Naive thymus-derived CD4-positive, alpha-beta T cell (primary cell): ENCODE data around the gene SMCO4. TPM values are rescaled to one million over a fixed set of nuclear protein-coding genes. Genes with fewer than 3 reads are reported as not detected.

Source experiments
- ATAC-seq: fragments of 150-1000 bp; cut with Tn5 transposase; 2 replicates; pipeline ENCODE4 v1.10.0; 2021; ENCODE audit warnings: mild to moderate bottlenecking, moderate library complexity
- CTCF ChIA-PET: fragments of 350-600 bp; sonication (Branson Sonifier 250); formaldehyde crosslinking; loops from one replicate; lab custom pipeline; 2021; ENCODE audit warnings: antibody characterized with exemption; lab: Charles Lee
- POLR2A ChIA-PET: fragments of 350-600 bp; sonication (Branson Sonifier 250); formaldehyde crosslinking; loops from one replicate; lab custom pipeline; 2021; ENCODE audit warnings: antibody characterized with exemption, inconsistent platforms; lab: Charles Lee
- DNase-seq, 9 donors: peaks; one replicate each; pipeline versions ENCODE4 v3.0.0 to v3.0.0-alpha.2; 2020 to 2022; ENCODE audit warnings: mixed read lengths in 1 of 9
- H3K27ac ChIP-seq: one replicate; pipeline ENCODE4 v1.7.0; 2013; ENCODE audit warnings: mild to moderate bottlenecking, low read depth, low read length, moderate library complexity
- H3K27me3 ChIP-seq, 2 donors: one replicate each; pipeline ENCODE4 v1.7.0; 2013; ENCODE audit warnings: low read length in 2 of 2, mild to moderate bottlenecking in 2 of 2, moderate library complexity in 2 of 2; ENCODE audit not compliant: control insufficient read depth in 2 of 2, insufficient read depth in 2 of 2
- H3K36me3 ChIP-seq, 3 experiments: 1 replicate in 2 of 3; 2 replicates in 1 of 3; pipeline ENCODE4 v1.7.0; 2013; ENCODE audit warnings: low read length in 3 of 3, mild to moderate bottlenecking in 3 of 3, moderate library complexity in 1 of 3; ENCODE audit not compliant: insufficient read depth in 3 of 3, control insufficient read depth in 2 of 3
- H3K4me1 ChIP-seq, 2 donors: one replicate each; pipeline ENCODE4 v1.7.0; 2013; ENCODE audit warnings: low read length in 2 of 2, mild to moderate bottlenecking in 2 of 2, moderate library complexity in 1 of 2; ENCODE audit not compliant: control insufficient read depth in 2 of 2, insufficient read depth in 2 of 2
- H3K4me3 ChIP-seq: 2 replicates; pipeline ENCODE4 v1.7.0; 2013; ENCODE audit warnings: mild to moderate bottlenecking, low read length
- H3K9me3 ChIP-seq, 3 experiments: 1 replicate in 2 of 3; 2 replicates in 1 of 3; pipeline ENCODE4 v1.7.0; 2013; ENCODE audit warnings: low read length in 3 of 3; ENCODE audit not compliant: control insufficient read depth in 2 of 3
- H3K27ac Mint-ChIP-seq, 9 donors: one replicate each; pipeline ENCODE4 v1.8.0; 2020 to 2022; ENCODE audit warnings: mixed read lengths in 9 of 9, mild to moderate bottlenecking in 8 of 9, moderate library complexity in 5 of 9, inconsistent platforms in 2 of 9
- H3K27me3 Mint-ChIP-seq, 5 donors: one replicate each; pipeline ENCODE4 v1.8.0; 2021 to 2022; ENCODE audit warnings: mixed read lengths in 5 of 5, mild to moderate bottlenecking in 1 of 5
- H3K36me3 Mint-ChIP-seq, 5 donors: one replicate each; pipeline ENCODE4 v1.8.0; 2020 to 2022; ENCODE audit warnings: mixed read lengths in 5 of 5, mild to moderate bottlenecking in 3 of 5, inconsistent platforms in 1 of 5
- H3K4me1 Mint-ChIP-seq, 7 donors: one replicate each; pipeline ENCODE4 v1.8.0; 2020 to 2022; ENCODE audit warnings: mixed read lengths in 7 of 7, mild to moderate bottlenecking in 3 of 7, inconsistent platforms in 1 of 7
- H3K4me3 Mint-ChIP-seq, 10 donors: one replicate each; pipeline ENCODE4 v1.8.0; 2020 to 2022; ENCODE audit warnings: mild to moderate bottlenecking in 10 of 10, mixed read lengths in 10 of 10, moderate library complexity in 6 of 10, inconsistent platforms in 2 of 10
- H3K9me3 Mint-ChIP-seq, 11 donors: one replicate each; pipeline ENCODE4 v1.8.0; 2020 to 2022; ENCODE audit warnings: mixed read lengths in 11 of 11, mild to moderate bottlenecking in 4 of 11, inconsistent platforms in 1 of 11, moderate library complexity in 1 of 11
- intact Hi-C, 2 donors: fragments of 100-400 bp; cut with micrococcal nuclease; formaldehyde crosslinking; loops; one replicate each; pipeline ENCODE4 v1.15.1; 2023
- polyA plus RNA-seq, 2 donors: library from polyadenylated mRNA; unstranded; fragments of 300-500 nt; fragmentation: Illumina TruSeq; gene quantifications; one replicate each; pipeline ENCODE4 v1.2.3, GENCODE V29; 2021
- total RNA-seq, 6 experiments: library from RNA in 5 of 6; stranded (reverse) in 5 of 6; gene quantifications; 1 replicate in 5 of 6; 2 replicates in 1 of 6; pipeline ENCODE4 v1.2.3 and lab custom pipeline; 2021 to 2026

SMCO4 gene
- total and polyA plus RNA-seq, 7 experiments from 2014 or later: 0.97 to 34.7 (median 3.9) TPM

DNA sequence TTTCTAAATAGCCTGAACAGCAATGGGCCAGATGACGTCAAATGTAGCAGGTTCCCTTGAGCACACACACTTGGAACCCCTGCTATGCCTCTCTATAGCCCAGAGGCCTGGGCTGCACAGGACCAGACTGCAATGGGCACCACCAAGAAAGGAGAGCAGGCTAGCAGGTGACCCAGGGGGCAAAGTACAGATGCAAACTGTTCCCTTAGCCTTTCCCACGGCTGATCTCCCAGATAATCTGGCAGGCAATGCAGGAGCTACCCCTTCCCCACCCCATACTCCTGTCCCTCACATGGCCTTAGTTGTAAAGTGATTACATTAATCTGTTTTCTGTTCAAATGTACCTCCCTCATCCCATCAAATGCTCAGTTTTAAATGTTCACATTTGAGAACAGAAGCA is 41.3 kb downstream of the SMCO4 start:
- ATAC-seq (no peak), DNase-seq (no peak)
- H3K9me3 ChIP-seq: no peaks in the 10 kb centered on the region
- Mint-ChIP-seq H3K4me3 (no peak overlapping the region), H3K27me3 (no peaks in the 10 kb centered on the region), H3K27ac (no peak overlapping the region), H3K4me1 (peaks cover 0 to 13% (median 0%) of the 10 kb centered on the region in 7 donors), H3K9me3 (peaks cover 0 to 5% (median 0%) of the 10 kb centered on the region in 11 donors), H3K36me3 (peaks cover 0 to 18% (median 4%) of the 10 kb centered on the region in 5 donors)
- ChIA-PET POLR2A (no interaction called here), CTCF (no interaction called here)
- H3K4me3 ChIP-seq: no peak overlapping the region
- H3K4me1 ChIP-seq: no peaks in the 10 kb centered on the region
- H3K27ac ChIP-seq: no peak overlapping the region
- H3K27me3 ChIP-seq: no peaks in the 10 kb centered on the region
- no peaks in the 10 kb centered on the region for H3K36me3 ChIP-seq
- intact Hi-C loops: no loop called here

DNA sequence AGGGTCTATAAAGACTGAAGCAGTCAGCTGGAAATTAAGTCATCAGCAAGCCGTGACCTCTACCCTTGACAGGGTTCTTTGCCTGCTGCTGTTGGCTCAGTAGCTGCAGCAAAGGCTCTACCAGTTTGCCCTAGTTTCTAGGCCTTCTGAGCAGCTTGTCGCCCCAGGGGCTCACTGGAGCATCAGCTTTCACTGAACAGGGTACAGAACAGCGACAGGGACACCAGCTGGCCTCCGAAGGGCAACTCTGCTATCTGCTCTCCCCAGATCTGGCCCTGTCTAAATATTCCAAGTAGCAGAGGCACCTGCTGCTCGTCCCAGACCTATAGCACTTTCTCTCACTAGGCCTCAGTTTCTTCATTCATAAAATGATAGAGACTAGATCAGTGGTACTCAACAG is 42.4 kb downstream of the SMCO4 start:
- H3K36me3 Mint-ChIP-seq: peaks cover 0 to 15% (median under 1%) of the 10 kb centered on the region in 5 donors

DNA sequence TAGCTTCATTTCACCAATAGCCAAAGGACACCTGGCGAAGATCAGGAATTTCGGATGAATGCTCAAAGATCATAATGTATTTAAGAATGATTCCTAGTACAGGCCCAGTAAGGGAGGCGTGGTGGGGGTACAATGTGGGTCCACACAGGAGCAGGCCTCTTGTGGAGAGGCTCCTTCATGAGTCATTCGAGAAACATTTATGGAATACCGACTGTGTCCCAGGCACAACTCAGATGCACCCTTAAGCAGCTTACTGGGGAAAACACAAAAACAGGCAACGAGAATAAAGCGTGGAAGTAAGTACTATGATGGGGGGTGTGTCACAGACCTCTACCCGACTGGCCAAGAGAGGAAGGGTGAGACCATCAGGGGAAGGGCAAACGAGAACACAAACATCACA is 44.5 kb downstream of the SMCO4 start:
- peaks cover 0 to 9% (median 0%) of the 10 kb centered on the region in 5 donors for H3K36me3 Mint-ChIP-seq
- Histone ChIP-seq H3K4me1 (no peaks in the 10 kb centered on the region), H3K27me3 (no peaks in the 10 kb centered on the region)

More for the DNA sequence above, 42.4 kb downstream of the SMCO4 start:
- no peaks in the 10 kb centered on the region for H3K36me3 ChIP-seq
- H3K27ac ChIP-seq: no peak overlapping the region
- Mint-ChIP-seq H3K27me3 (no peaks in the 10 kb centered on the region), H3K9me3 (peaks cover 0 to 5% (median 0%) of the 10 kb centered on the region in 11 donors), H3K4me1 (peaks cover 0 to 13% (median 0%) of the 10 kb centered on the region in 7 donors), H3K27ac (no peak overlapping the region), H3K4me3 (no peak overlapping the region)
- H3K9me3 ChIP-seq: no peaks in the 10 kb centered on the region
- POLR2A ChIA-PET: no interaction called here
- DNase-seq: no peak
- CTCF ChIA-PET: no interaction called here
- no peak overlapping the region for H3K4me3 ChIP-seq
- ATAC-seq: no peak
- no peaks in the 10 kb centered on the region for H3K4me1 ChIP-seq
- intact Hi-C loops: no loop called here
- no peaks in the 10 kb centered on the region for H3K27me3 ChIP-seq

DNA sequence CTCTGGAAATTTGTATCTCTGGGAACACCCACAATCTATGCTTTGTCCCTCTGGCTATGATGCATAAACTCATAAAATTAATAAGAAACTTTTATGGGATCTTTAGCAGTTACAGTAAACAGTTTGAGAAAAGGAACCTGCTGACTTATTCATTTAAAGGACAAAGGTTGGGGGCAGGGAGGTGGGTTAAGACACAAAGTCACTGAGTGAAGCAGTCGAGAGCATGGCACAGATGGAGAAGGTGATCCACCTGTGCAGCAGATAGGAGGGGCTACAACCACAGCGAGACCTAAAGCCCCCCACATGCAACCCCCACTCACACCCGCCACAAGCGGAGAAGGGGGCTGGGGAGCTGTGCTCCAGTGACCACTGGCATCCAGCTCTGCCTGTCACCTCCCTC is 45.0 kb downstream of the SMCO4 start:
- peaks cover 0 to 7% (median 0%) of the 10 kb centered on the region in 7 donors for H3K4me1 Mint-ChIP-seq
- POLR2A ChIA-PET: no interaction called here
- Histone ChIP-seq H3K9me3 (no peaks in the 10 kb centered on the region), H3K27me3 (no peaks in the 10 kb centered on the region), H3K4me1 (no peaks in the 10 kb centered on the region), H3K36me3 (no peaks in the 10 kb centered on the region), H3K27ac (no peak overlapping the region), H3K4me3 (no peak overlapping the region)
- no peak for ATAC-seq
- H3K27me3 Mint-ChIP-seq: no peaks in the 10 kb centered on the region
- H3K27ac Mint-ChIP-seq: no peak overlapping the region
- DNase-seq: no peak
- CTCF ChIA-PET: no interaction called here
- peaks cover 0 to 10% (median 0%) of the 10 kb centered on the region in 5 donors for H3K36me3 Mint-ChIP-seq
- intact Hi-C loops: no loop called here
- no peak overlapping the region for H3K4me3 Mint-ChIP-seq
- H3K9me3 Mint-ChIP-seq: peaks cover 0 to 2% (median 0%) of the 10 kb centered on the region in 11 donors

More for the DNA sequence above, 44.5 kb downstream of the SMCO4 start:
- Mint-ChIP-seq H3K27ac (no peak overlapping the region), H3K9me3 (peaks cover 0 to 5% (median 0%) of the 10 kb centered on the region in 11 donors), H3K4me3 (no peak overlapping the region), H3K27me3 (no peaks in the 10 kb centered on the region), H3K4me1 (peaks cover 0 to 3% (median 0%) of the 10 kb centered on the region in 7 donors)
- ATAC-seq (no peak), DNase-seq (no peak)
- H3K36me3 ChIP-seq: no peaks in the 10 kb centered on the region
- intact Hi-C loops: no loop called here
- H3K9me3 ChIP-seq: no peaks in the 10 kb centered on the region
- ChIA-PET CTCF (no interaction called here), POLR2A (no interaction called here)
- H3K4me3 ChIP-seq: no peak overlapping the region
- no peak overlapping the region for H3K27ac ChIP-seq

DNA sequence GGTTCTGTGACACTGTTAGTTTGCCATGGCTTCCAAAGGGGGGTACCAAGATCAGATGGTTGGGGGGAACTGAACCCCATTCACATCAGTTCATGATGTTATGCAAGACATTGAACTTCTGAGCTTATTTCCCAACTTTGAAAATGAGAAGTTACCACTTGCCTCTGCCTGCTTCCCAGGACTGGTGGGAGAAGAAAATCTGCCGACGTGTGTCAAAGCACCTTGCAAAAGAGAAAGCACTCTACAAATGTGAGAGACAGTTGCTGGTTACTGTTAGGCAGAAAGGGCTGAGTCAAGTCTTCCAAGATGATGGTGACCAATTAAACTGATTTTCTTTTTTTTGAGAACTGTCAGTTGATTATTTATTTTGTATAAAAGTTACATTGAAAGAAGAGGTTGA is 45.6 kb downstream of the SMCO4 start:
- H3K27me3 ChIP-seq: no peaks in the 10 kb centered on the region
- no peaks in the 10 kb centered on the region for H3K27me3 Mint-ChIP-seq
- H3K27ac ChIP-seq: no peak overlapping the region
- ATAC-seq (peak; percentile 26), DNase-seq (no peak)
- peaks cover 0 to 10% (median 0%) of the 10 kb centered on the region in 5 donors for H3K36me3 Mint-ChIP-seq
- intact Hi-C loops: no loop called here
- ChIA-PET CTCF (no interaction called here), POLR2A (no interaction called here)
- H3K27ac Mint-ChIP-seq: no peak overlapping the region
- peaks cover 0 to 7% (median 0%) of the 10 kb centered on the region in 7 donors for H3K4me1 Mint-ChIP-seq
- no peaks in the 10 kb centered on the region for H3K9me3 ChIP-seq
- H3K4me1 ChIP-seq: no peaks in the 10 kb centered on the region
- H3K4me3 Mint-ChIP-seq: no peak overlapping the region
- no peak overlapping the region for H3K4me3 ChIP-seq
- peaks cover 0 to 2% (median 0%) of the 10 kb centered on the region in 11 donors for H3K9me3 Mint-ChIP-seq
- H3K36me3 ChIP-seq: no peaks in the 10 kb centered on the region

DNA sequence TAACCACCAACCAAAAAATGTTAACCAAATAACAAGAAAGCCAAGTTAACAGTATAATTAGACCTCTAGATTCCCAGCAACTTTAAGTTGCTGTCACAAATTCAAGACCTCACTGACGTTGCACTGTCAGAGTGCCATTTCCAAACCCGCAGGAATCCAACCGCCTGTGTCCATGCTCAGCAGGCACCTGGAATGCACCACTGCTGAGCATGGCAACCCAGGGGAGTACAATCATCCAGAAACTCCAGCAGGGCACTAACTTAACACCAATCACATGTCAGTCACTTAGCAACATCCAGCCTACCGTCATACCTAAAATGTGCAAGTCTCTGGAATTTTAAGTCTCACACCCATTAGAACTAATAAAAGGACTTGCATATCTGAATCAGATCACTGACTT is 48.8 kb downstream of the SMCO4 start:
- no peaks in the 10 kb centered on the region for H3K27me3 Mint-ChIP-seq
- Histone ChIP-seq H3K4me1 (no peaks in the 10 kb centered on the region), H3K4me3 (no peak overlapping the region), H3K36me3 (no peaks in the 10 kb centered on the region), H3K27me3 (no peaks in the 10 kb centered on the region), H3K9me3 (no peaks in the 10 kb centered on the region), H3K27ac (no peak overlapping the region)
- H3K4me3 Mint-ChIP-seq: no peak overlapping the region
- no peak overlapping the region for H3K27ac Mint-ChIP-seq
- H3K36me3 Mint-ChIP-seq: peaks cover 0 to 10% (median 0%) of the 10 kb centered on the region in 5 donors
- H3K4me1 Mint-ChIP-seq: peaks cover 0 to 7% (median 0%) of the 10 kb centered on the region in 7 donors
- intact Hi-C loops: no loop called here
- CTCF ChIA-PET: no interaction called here
- peaks cover 0 to 2% (median 0%) of the 10 kb centered on the region in 11 donors for H3K9me3 Mint-ChIP-seq
- POLR2A ChIA-PET: no interaction called here
- ATAC-seq (no peak), DNase-seq (no peak)

DNA sequence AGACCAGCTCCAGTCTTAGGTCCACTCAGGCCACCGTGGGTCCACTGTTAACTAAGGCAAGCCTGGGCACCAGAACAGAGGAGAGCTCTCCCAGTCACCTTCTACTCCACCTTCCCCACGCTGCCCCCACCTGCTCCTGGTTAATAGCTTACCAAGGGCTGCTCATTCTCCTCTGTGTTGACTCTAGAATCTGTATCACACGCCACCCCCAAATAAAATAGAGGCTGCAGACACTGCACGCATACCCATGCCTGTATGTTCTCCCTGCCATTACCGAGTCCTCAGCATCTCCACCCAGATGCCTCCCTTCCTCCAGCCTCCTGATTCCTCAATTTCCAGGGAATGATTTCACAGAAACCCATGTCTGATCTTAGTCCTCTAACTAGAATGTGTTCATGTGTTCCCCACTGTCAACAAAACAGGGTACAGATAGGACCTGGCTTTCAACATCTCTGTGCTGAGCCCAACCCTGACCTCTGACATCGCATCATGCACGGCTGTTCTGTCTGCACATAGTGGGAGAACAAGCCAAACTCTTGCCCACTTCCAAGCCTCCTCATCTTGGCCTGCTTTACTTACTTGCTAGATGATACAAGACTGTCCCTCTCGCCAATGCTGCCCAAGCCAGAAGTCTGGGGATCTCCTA is 49.8 kb downstream of the SMCO4 start:
- ChIA-PET CTCF (no interaction called here), POLR2A (no interaction called here)
- peaks cover 0 to 10% (median 0%) of the 10 kb centered on the region in 5 donors for H3K36me3 Mint-ChIP-seq
- no peak overlapping the region for H3K4me3 Mint-ChIP-seq
- no peaks in the 10 kb centered on the region for H3K27me3 Mint-ChIP-seq
- peaks cover 0 to 7% (median 0%) of the 10 kb centered on the region in 7 donors for H3K4me1 Mint-ChIP-seq
- intact Hi-C loops: no loop called here
- Histone ChIP-seq H3K9me3 (no peaks in the 10 kb centered on the region), H3K27me3 (no peaks in the 10 kb centered on the region), H3K36me3 (no peaks in the 10 kb centered on the region), H3K27ac (no peak overlapping the region), H3K4me3 (no peak overlapping the region), H3K4me1 (no peaks in the 10 kb centered on the region)
- peaks cover 0 to 2% (median 0%) of the 10 kb centered on the region in 11 donors for H3K9me3 Mint-ChIP-seq
- DNase-seq (no peak), ATAC-seq (no peak)
- H3K27ac Mint-ChIP-seq: no peak overlapping the region
